Kidney (tissue), 14 donors: Measurements from ENCODE around the gene GLIS1. TPM values are rescaled to one million over a fixed set of nuclear protein-coding genes. Genes with fewer than 3 reads are reported as not detected.

Experiments
- DNase-seq, 5 donors: peaks; one replicate each; pipeline ENCODE4 v3.0.0-alpha.2; 2013 to 2020
- FAIRE-seq: peaks from 2 replicates; lab custom pipeline; 2012; peaks lifted over from hg19 to GRCh38; lab: Jason Lieb, UNC
- H3K27ac ChIP-seq, 2 donors: one replicate each; pipeline ENCODE4 v1.7.0; 2013; ENCODE audit warnings: low read depth in 2 of 2, low read length in 2 of 2, inconsistent platforms in 1 of 2
- H3K27me3 ChIP-seq: one replicate; pipeline ENCODE4 v1.7.1; 2013; ENCODE audit warnings: low read length, inconsistent platforms; ENCODE audit not compliant: control insufficient read depth, insufficient read depth
- H3K36me3 ChIP-seq, 3 donors: one replicate each; pipeline versions ENCODE4 v1.7.0 to v1.7.1; 2013; ENCODE audit warnings: low read length in 3 of 3, control low read depth in 1 of 3, inconsistent platforms in 1 of 3; ENCODE audit not compliant: insufficient read depth in 3 of 3, control insufficient read depth in 2 of 3
- H3K4me1 ChIP-seq, 3 donors: one replicate each; pipeline versions ENCODE4 v1.7.0 to v1.7.1; 2013; ENCODE audit warnings: low read length in 3 of 3, inconsistent platforms in 1 of 3, low read depth in 1 of 3; ENCODE audit not compliant: control insufficient read depth in 2 of 3, insufficient read depth in 2 of 3
- H3K4me3 ChIP-seq, 3 donors: one replicate each; pipeline versions ENCODE4 v1.7.0 to v1.8.1; 2013; ENCODE audit warnings: low read length in 3 of 3, control low read depth in 1 of 3, inconsistent platforms in 1 of 3
- H3K9ac ChIP-seq, 3 donors: one replicate each; pipeline versions ENCODE4 v1.7.0 to v1.7.1; 2013; ENCODE audit warnings: low read length in 3 of 3, control low read depth in 1 of 3, inconsistent platforms in 1 of 3
- H3K9me3 ChIP-seq, 3 donors: one replicate each; pipeline versions ENCODE4 v1.7.0 to v1.7.1; 2013; ENCODE audit warnings: low read length in 3 of 3, control low read depth in 1 of 3, inconsistent platforms in 1 of 3; ENCODE audit not compliant: control insufficient read depth in 2 of 3, insufficient read depth in 1 of 3
- intact Hi-C: fragments of 100-400 bp; cut with DNase I; formaldehyde crosslinking; loops from one replicate; pipeline ENCODE4 v1.11.1; 2022
- polyA plus RNA-seq: library from polyadenylated mRNA; stranded (reverse); fragments of 350-450 nt; fragmentation: Illumina TruSeq; extraction: RNeasy Lipid Tissue Mini Kit (QIAGEN cat#74804); gene quantifications from one replicate; pipeline ENCODE4 v1.2.3, GENCODE V29; 2014; ENCODE audit warnings: low read depth, low replicate concordance; ENCODE audit not compliant: insufficient read depth
- total RNA-seq: library from RNA; stranded (reverse); fragmentation: NEBNext Ultra II Directional; extraction: Animal tissue kit (Norgen Biotek cat#: 25700); gene quantifications from one replicate; pipeline ENCODE4 v1.2.1, GENCODE V29; 2021
- TF ChIP-seq, protein P1 (sequence below): IDR thresholded peaks from 3 replicates; pipeline ENCODE4 v1.5.1; 2012; ENCODE audit warnings: mild to moderate bottlenecking, moderate library complexity, borderline replicate concordance; ENCODE audit not compliant: insufficient read depth; ENCODE audit errors: extremely low read depth
- donor health status: control.
- donor health status: control.
- donor health status: control.
- donor health status: control.
- donor health status: control.
- donor health status: DM: yes; HTN: yes; CAD: no.
- donor health status: Normal renal cell carcinoma (clear cell type).

GLIS1 gene
- total and polyA plus RNA-seq, 2 donors from 2014 or later: 3.3 to 3.7 TPM

DNA sequence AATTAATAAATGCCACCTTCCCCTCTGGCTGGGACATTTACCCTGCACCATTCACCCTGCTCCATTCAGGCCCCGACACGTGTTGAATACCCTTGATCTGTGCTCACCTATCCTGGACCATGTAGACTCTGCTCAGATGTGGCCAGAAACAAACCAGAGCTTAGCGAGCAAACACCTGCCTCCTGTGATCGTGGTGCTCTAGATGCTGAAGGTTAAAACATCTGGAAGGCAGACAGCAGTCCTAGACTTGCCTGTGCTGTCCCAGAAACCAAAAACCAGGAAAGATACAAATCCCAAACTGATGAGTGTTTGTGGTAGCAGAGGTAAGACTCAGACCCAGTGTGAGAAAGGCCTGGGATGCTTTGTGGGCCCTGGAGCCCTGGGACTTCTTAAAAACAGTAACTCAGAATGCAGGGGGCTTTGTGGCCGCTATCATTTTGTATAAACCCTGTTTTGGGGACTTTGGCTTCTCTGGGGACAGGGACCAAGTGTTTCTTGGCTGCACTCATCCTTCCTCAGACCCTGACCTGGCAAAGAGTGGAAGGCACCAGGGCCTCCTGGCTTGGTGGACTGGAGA is 180.1 kb downstream of the GLIS1 start:
- TF ChIP-seq, protein P1, sequence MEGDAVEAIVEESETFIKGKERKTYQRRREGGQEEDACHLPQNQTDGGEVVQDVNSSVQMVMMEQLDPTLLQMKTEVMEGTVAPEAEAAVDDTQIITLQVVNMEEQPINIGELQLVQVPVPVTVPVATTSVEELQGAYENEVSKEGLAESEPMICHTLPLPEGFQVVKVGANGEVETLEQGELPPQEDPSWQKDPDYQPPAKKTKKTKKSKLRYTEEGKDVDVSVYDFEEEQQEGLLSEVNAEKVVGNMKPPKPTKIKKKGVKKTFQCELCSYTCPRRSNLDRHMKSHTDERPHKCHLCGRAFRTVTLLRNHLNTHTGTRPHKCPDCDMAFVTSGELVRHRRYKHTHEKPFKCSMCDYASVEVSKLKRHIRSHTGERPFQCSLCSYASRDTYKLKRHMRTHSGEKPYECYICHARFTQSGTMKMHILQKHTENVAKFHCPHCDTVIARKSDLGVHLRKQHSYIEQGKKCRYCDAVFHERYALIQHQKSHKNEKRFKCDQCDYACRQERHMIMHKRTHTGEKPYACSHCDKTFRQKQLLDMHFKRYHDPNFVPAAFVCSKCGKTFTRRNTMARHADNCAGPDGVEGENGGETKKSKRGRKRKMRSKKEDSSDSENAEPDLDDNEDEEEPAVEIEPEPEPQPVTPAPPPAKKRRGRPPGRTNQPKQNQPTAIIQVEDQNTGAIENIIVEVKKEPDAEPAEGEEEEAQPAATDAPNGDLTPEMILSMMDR: no peak
- DNase-seq: no peak
- no peak for FAIRE-seq

DNA sequence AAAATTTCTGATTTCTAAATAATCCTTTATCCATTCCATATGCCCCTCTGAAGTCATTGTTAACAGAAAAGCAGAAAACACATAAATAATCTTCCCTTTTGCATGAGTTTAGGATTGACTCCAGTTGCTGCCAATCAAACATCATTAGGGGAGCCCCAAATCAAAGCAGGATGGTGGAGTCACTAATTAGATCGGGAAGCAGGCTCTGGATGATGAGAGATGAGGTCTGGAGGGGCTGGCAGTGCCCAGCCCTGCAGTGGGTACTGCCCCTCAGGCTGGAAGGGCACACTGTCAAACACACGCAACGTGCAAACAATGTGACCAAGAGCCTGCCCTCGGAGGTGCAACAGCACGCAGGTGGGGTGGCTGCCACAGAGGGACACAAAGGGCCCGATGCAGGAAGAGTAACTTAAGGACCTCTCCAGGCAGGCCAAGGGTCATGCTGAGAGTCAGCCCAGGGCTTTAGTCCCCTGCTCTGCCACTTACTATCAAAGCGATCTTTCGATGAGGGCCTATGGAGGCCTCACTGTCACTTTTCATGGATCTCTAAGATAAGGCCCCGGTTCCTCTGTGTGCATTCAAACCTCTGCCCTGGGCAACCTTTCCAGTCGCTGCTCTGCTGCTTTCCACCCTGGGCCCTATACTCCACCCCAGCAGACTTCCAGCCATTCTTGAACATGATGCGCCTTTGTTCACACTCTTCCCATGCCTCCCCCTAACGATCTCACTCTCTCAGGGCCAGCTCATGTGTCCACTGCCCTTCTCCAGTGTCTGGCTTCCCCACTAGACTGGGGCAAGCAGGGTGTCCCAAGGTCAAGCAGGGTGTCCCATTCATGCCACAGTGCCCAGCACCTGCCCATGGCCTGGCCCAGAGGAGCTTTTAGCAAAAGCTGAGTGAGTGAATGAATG is 180.9 kb downstream of the GLIS1 start:
- DNase-seq (peak in 4 of 5 donors; percentile 19 to 55 (median 42)), FAIRE-seq (no peak)
- no peaks in the 10 kb centered on the region for H3K27me3 ChIP-seq
- no peak overlapping the region for H3K4me3 ChIP-seq
- H3K4me1 ChIP-seq: peaks cover 0 to 4% (median 0%) of the 10 kb centered on the region in 3 donors
- H3K9me3 ChIP-seq: peaks cover 0 to 3% (median 0%) of the 10 kb centered on the region in 3 donors
- peaks cover 0 to 3% (median 3%) of the 10 kb centered on the region in 3 donors for H3K36me3 ChIP-seq
- H3K27ac ChIP-seq: no peak overlapping the region
- TF ChIP-seq, protein P1: no peak
- intact Hi-C loops: no loop called here
- no peak overlapping the region for H3K9ac ChIP-seq

More for the DNA sequence above, 180.1 kb downstream of the GLIS1 start:
- no peak overlapping the region for H3K9ac ChIP-seq
- peaks cover 0 to 3% (median 0%) of the 10 kb centered on the region in 3 donors for H3K9me3 ChIP-seq
- no peaks in the 10 kb centered on the region for H3K27me3 ChIP-seq
- intact Hi-C loops: no loop called here
- H3K36me3 ChIP-seq: peaks cover 0 to 3% (median 3%) of the 10 kb centered on the region in 3 donors
- H3K4me3 ChIP-seq: no peak overlapping the region
- H3K4me1 ChIP-seq: peaks cover 0 to 4% (median 0%) of the 10 kb centered on the region in 3 donors
- no peak overlapping the region for H3K27ac ChIP-seq

DNA sequence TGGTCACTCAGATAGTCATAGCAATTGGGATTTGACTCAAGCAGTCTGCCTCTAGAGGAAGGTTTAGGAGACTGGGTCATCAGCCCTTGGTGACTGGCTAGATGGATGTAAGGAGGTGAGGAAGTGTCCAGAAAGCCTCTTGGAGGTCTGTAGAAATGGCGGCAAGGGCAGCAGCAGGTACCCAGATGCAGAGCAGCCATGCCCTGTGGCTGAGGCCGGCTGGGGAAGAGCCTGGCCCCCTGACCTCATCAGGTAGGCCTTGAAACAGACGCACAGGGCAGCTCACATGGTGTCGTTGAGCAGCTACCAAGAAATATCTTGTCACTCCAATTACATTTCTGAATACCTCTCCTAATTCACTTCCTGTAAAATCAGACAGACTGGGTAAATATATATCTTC is 181.6 kb downstream of the GLIS1 start:
- Histone ChIP-seq H3K4me3 (no peak overlapping the region), H3K9ac (no peak overlapping the region), H3K9me3 (peaks cover 0 to 3% (median 0%) of the 10 kb centered on the region in 3 donors), H3K27me3 (no peaks in the 10 kb centered on the region), H3K27ac (no peak overlapping the region), H3K36me3 (peaks cover 0 to 3% (median 3%) of the 10 kb centered on the region in 3 donors), H3K4me1 (peaks cover 0 to 4% (median 0%) of the 10 kb centered on the region in 3 donors)
- DNase-seq (peak in 3 of 5 donors; percentile 8 to 28 (median 25)), FAIRE-seq (no peak)
- TF ChIP-seq, protein P1: no peak
- intact Hi-C loops: no loop called here
